ENCODE results near the gene ZPR1.
"Not testable (repeated sequence)": the region's sequence is repeated elsewhere in the genome, so short reads cannot be mapped to it uniquely, and the experiment has no call there.

ZPR1 gene

DNA sequence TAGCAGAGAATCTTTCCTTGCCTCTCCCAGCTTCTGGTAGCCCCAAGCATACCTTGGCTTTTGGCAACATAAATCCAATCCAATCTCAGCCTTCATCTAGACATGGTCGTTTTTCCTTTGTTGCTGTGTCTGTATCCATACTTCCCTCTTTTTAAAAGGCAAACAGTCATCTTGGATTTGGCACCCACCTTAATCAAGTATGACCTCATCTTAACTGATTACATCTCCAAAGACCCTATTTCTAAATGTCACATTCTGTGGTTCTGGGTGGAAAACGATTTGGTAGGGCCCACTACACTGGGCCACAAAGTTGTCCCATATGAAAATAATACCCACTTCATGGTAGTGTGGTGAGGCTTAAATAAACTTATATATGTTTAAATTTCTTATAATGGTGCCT is 15.9 kb downstream of the ZPR1 start:
- in situ Hi-C loops (cut with HindIII; ENCODE audit: low sequenced_read_pairs): no loop called here
- peak overlapping the region; percentile 90 for H3K4me3 ChIP-seq (ENCODE audit: low read depth, low read length)
- no peak for TF ChIP-seq CTCF (IDR thresholded peaks at IDR 0.05; ENCODE audit: low read depth, low read length, missing control alignments)
- DNase-seq (ENCODE audit: low read depth): no peak

GRCh38 chr11:116762132-116762531 is 25.7 kb downstream of the ZPR1 start:
- H3K4me3 ChIP-seq (ENCODE audit: low read depth, low read length): no peak overlapping the region
- no peak for DNase-seq (ENCODE audit: low read depth)
- in situ Hi-C loops (cut with HindIII; ENCODE audit: low sequenced_read_pairs): no loop called here
- TF ChIP-seq CTCF (IDR thresholded peaks at IDR 0.05; ENCODE audit: low read depth, low read length, missing control alignments): no peak

DNA sequence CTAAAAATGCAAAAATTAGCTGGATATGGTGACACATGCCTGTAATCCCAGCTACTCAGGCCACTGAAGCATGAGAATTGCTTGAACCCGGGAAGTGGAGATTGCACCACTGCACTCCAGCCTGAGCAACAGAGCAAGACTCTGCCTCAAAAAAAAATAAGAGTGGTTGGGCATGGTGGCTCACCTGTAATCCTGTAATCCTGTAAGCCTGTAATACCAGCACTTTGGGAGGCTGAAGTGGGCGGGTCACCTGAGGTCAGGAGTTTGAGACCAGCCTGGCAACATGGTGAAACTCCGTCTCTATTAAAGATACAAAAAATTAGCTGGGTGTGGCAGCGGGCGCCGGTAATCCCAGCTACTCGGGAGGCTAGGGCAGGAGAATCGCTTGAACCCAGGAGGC is 31.8 kb downstream of the ZPR1 start:
- H3K4me3 ChIP-seq (ENCODE audit: low read depth, low read length); DNase-seq (ENCODE audit: low read depth); in situ Hi-C loops (cut with HindIII; ENCODE audit: low sequenced_read_pairs): not testable (repeated sequence)

- no peak for DNase-seq (ENCODE audit: low read depth)
- no peak overlapping the region for H3K4me3 ChIP-seq (ENCODE audit: low read depth, low read length)
- no peak for TF ChIP-seq CTCF (IDR thresholded peaks at IDR 0.05; ENCODE audit: low read depth, low read length, missing control alignments)
- in situ Hi-C loops (cut with HindIII; ENCODE audit: low sequenced_read_pairs): no loop called here
These were observed 37.6 kb downstream of the ZPR1 start for GRCh38 chr11:116750070-116750718.

GRCh38 chr11:116742104-116742503 is 45.7 kb downstream of the ZPR1 start:
- no peak overlapping the region for H3K4me3 ChIP-seq (ENCODE audit: low read depth, low read length)
- no peak for TF ChIP-seq CTCF (IDR thresholded peaks at IDR 0.05; ENCODE audit: low read depth, low read length, missing control alignments)
- no peak for DNase-seq (ENCODE audit: low read depth)
- in situ Hi-C loops (cut with HindIII; ENCODE audit: low sequenced_read_pairs): no loop called here

- no peak for DNase-seq (ENCODE audit: low read depth)
These were observed 47.1 kb downstream of the ZPR1 start for GRCh38 chr11:116740741-116741140.

More at GRCh38 chr11:116740741-116741140, 47.1 kb downstream of the ZPR1 start:
- in situ Hi-C loops (cut with HindIII; ENCODE audit: low sequenced_read_pairs): no loop called here
- TF ChIP-seq CTCF (IDR thresholded peaks at IDR 0.05; ENCODE audit: low read depth, low read length, missing control alignments): no peak
- H3K4me3 ChIP-seq (ENCODE audit: low read depth, low read length): no peak overlapping the region

Measured in astrocyte of the cerebellum (primary cell).